T-helper 2 cell (primary cell): ENCODE measurements around the gene JARID2.
"Not testable (repeated sequence)": the region's sequence is repeated elsewhere in the genome, so short reads cannot be mapped to it uniquely, and the experiment has no call there.

ENCODE experiments used
- DNase-seq, 5 experiments: peaks; one replicate each; pipeline versions ENCODE4 v3.0.0 to v3.0.0-alpha.2; 2012 to 2022

JARID2 gene

GRCh38 chr6:15528870-15529269 lies 283.0 kb downstream of the JARID2 start:
- DNase-seq: no peak

DNA sequence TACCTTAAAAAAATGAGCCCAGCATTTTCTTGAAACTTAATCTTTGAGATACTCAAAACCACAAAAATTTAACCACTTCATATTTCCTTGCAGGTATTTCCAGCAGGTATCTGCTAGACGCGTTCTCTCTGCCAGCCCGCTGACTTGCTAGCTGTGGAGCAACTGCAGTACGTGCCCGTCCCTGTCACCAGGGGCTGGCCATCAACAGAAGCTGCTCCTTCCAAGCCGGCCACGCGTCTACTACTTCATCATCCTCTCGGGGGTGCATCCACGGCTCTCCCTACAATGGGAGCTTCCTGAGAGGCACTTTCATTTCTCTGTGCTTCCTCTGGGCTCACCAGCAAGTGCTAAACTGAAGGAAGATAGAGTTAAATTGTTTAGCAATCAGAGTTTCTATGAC lies 284.5 kb downstream of the JARID2 start:
- no peak for DNase-seq

DNA sequence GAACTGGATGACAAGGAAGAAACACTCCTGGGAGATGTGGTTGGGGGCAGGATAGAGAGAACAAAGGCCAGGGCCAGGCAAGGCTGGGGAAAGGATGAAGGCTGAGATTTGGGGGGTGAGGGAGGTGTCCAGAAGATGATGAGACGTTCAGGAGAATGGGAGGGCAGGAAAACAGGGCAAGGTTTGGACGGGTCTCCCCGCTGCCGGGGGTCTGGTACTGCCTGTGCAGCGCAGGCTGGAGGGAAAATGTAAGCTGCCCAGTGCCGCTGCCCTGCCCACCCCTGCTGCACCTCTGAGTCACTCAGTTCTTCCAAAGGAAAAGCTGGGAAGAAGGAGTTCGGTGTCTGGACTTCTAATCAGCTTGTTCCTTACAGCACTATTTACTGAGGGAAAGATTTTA lies 286.1 kb downstream of the JARID2 start:
- DNase-seq: no peak

- no peak for DNase-seq
Observed at GRCh38 chr6:15533379-15534026, 287.6 kb downstream of the JARID2 start.

GRCh38 chr6:15534974-15535373 lies 289.1 kb downstream of the JARID2 start:
- DNase-seq: no peak

GRCh38 chr6:15535495-15536197 lies 289.8 kb downstream of the JARID2 start:
- DNase-seq: no peak

DNA sequence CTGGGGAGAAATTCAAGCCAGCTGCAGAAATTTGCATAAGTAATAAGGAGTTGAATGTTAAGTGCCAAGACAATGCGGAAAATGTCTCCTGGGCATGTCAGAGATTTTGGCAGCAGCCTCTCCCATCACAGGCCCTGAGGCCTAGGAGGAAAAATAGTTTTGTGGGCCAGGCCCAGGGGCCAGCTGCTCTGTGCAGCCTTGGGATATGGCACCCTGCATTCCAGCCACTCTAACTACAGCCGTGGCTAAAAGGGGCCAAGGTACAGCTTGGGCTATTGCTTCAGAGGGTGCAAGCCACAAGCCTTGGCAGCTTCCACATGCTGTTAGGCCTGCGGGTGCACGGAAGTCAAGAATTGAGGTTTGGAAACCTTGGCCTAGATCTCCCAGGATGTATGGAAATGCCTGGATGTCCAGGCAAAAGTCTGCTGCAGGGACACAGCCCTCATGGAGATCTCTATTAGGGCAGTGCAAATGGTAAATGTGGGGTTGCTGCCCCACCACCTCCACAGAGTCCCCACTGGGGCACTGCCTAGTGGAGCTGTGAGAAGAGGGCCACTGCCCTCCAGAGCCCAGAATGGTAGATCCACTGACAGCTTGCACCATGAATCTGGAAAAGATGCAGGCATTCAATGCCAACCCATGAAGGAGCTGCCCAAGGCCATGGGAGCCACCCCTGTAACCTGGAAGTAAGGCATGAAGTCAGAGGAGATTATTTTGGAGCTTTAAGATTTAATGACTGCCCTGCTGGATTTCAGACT lies 290.5 kb downstream of the JARID2 start:
- no peak for DNase-seq

GRCh38 chr6:15538106-15538505 lies 292.2 kb downstream of the JARID2 start:
- no peak for DNase-seq

- no peak for DNase-seq
Observed at GRCh38 chr6:15538766-15539495, 293.1 kb downstream of the JARID2 start.

DNA sequence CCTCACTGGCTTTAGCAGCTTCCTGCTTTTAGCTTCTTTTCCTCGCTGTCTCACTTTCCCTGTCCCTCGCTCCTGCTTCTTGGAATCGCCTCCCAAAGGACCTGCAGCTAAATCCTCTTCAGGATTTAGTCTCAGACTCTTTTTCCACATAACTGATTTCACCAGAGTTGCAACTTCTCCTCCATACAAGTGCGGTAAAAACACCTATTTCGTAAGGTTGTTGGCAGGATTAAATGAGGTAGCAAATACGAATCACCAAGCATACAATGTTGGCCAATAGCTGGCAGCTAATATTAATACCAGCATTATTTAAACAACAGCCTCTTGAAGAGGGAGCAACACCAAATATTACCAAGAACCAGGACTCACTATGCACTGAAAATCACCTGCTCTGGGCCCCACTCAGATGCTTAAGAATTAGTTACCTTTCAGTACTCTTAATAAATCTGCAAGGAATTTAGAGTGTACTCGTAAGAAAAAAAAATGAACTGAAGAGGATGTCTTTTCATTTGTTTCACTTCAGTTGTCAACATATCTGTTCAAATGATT lies 293.9 kb downstream of the JARID2 start:
- no peak for DNase-seq

DNA sequence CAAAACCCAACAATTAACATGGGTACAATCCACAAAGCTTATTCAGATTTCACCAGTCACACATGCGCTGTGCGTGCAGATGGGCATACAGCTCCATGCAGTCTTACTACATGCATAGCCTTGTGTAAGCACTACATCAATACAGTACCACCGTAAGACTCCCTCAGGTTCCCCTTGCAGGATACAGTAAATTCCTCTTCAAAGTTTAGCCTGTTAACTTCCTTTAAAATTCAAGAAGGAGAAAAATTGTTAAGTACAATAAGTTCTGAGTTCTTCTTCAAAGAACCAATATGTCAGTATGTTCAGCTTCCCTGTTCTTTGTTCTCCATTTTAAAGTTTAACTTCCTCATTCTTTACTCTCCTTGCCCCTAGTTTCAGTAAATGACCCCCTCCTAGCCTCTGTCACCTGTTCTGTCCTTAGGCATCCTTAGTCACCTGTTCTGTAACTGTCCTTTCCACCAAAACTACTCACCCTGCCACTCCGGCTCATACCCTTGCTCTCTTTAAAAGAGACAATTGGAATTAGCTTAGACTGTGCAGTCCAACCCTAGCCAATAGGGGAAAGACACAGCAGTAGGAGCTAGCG lies 297.6 kb downstream of the JARID2 start:
- DNase-seq: not testable (repeated sequence)

DNA sequence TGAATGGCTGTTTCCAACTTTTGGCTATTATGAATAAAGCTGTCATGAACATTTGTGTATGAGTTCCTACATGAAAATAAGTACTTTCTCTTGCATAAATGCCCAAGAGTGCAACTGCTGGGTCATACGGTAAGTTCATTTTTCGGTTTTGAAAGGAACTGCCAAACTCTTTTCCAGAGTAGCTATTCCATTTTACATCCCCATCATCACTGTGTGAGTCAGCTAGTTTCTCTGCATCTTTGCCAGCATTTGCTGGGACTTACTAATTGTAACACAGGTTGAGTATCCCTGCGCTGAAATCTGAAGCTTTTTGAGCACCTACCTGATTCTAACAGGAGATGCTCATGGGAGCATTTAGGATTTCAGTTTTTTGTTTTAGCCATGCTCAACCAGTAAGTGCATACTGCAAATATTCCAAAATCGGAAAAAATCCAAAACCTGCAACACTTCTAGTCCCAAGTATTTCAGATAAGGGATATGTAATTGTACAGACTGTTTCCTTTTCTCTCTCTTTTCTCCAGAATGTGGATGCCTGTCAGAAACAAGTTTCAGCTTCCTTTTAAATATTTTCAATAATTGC lies 298.5 kb downstream of the JARID2 start:
- no peak for DNase-seq

DNA sequence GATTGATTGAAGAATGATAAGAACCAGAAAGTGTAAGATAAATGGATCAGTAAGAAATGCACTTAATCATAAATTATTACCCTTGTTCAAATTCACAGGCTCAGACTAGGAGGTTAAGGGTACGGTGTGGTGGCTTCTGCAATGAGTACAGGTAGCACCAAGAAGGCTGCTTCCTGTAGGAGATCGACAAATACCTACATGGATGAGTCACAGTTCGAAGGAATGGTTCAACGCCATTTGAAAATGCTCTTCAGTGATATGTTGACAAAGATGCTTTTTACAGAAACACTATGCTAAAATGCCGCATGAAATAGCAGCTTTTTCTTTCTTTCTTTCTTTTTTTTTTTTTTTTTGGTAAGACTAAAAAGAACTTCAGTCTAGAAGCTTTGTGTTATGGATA lies 300.7 kb downstream of the JARID2 start:
- DNase-seq: no peak

GRCh38 chr6:15547400-15547799 lies 301.5 kb downstream of the JARID2 start:
- no peak for DNase-seq

GRCh38 chr6:15549371-15549770 lies 303.5 kb downstream of the JARID2 start:
- DNase-seq: no peak

DNA sequence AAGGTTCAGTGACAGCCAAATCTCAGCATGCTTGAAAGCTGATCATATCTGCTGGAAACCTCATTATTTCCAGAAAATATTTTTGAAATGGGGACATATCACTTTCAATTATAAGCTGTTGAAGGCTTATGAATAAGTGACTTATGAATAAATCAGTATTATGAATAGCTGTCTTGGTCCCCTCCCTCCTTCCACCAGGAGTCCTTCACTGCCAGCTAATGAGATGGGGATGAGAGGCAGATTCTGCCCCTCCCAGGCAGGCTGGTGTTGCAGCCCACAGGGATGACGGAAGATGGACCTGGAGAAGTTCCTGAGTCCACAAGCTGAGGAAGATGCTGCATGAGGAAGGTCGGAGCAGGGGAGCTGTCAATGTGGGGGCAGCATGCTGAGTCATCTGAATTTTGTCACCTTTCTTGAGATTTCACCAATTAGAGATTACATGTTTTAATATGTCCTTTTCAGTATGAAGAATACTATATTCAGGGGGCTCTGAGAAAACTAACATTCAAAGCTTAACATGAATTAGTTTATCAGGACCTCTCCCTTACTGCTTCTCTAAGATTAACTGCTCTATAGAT lies 304.8 kb downstream of the JARID2 start:
- no peak for DNase-seq

DNA sequence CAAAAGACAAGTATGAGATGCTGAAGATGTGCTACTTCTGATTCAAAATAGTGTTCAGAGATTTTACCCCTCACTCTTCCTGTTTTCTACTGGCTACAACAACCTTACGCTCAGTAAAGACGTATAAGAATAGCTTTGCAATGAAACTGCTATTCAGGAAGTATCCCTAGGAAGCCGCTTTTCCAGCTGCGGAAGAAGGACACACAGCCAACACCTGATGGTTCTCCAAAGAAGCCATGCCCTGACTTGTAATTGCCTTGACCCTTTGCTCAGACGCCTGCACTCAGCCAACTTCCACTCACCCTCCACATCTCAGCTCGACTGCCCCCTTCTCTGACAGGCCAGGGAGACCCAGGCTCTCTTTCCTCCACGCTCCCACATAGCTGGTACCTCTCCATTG lies 305.4 kb downstream of the JARID2 start:
- DNase-seq: no peak

DNA sequence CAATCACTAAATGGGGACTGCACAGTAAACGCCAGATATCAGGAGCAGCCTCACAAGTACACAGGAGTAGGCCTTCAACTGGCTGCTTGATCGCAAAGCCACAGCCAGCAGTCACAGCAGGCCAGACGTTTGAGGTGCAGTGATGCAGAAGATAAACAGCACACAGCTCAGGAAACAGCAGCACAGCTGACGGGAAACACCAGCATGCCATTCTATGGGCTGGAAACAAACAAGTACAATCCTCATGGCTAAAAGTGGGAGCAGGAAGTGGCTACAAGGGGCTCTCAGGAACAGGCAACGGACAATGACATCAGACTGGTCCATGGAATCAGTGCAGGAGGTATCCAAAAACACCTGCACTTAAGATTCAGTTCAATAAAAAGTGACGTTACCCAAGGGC lies 305.9 kb downstream of the JARID2 start:
- DNase-seq: peak in 1 of 5 experiments; percentile 27

DNA sequence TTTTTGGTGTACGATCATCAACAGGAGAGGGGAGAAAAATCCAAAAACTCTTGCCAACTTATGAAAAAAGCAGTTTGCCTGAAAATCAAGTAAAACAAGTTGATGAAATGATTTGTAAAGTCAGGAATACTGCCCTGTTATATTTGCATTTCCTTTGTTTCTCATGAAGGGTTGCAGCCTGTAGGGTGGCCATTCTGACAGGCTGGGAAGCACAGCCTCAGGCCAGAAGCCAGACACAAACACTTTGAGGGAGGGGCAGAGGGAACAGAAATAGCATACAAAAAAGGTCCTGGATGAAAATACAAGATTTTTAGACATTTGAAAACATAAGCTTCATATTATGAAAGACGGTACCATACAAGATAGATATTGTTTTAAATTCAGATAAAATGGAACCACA lies 307.2 kb downstream of the JARID2 start:
- no peak for DNase-seq

DNA sequence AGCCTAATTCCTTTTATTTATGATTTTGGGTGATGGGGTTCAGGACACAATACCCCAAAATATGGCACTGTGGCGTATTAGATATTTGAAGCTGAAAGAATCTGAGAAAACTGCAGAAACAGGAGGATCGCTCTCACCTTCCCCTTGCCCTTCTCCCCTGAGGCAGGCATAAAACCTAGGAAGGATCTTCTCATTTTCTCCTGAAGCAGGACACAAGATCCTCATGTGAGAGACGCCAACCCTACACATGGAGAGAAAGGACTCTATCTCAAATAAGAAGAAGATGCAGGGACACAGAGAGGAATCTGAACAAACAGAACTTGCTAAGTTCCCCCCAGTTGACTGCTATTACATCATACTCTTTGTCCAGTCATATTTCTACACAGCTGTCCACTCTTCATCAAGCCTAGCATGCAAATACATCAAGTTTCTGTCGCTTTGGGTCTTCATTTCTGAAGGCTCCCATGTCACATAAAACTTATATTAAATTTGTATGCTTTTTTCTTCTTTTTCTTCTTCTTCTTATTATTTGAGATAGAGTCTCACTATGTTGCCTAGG lies 307.9 kb downstream of the JARID2 start:
- no peak for DNase-seq

DNA sequence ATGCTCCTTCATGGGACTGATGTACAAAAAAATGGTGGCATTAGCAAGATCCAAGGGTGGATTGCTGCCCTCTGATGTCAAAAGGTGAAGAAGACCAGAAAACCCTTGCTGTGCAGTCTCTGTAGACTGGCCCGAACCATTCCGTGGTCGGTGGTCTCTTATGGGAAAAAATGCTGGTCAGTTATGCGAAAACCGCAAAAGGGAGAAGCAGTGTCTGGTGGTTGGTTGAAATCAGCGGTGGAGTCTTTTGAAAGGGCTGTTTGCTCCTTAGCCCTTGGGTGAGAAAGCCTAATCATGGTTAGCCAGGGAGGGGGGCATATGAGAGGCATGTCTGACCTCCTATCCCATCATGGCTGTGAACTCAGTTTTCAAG lies 308.8 kb downstream of the JARID2 start:
- no peak for DNase-seq
